Measurements from ENCODE around the gene MLC1.

GRCh38 chr22:50121202-50121740 lies 36.0 kb upstream of the MLC1 start:
- TF ChIP-seq POLR2A (IDR thresholded peaks at IDR 0.05), result no peak
- no peak for TF ChIP-seq CTCF (IDR thresholded peaks at IDR 0.05)
